K562 treated with DMSO at 1 percent for 4 hours (cell line): Measurements from ENCODE around the gene BOLL. TPM values are rescaled to one million over a fixed set of nuclear protein-coding genes. Genes with fewer than 3 reads are reported as not detected.

Source experiments
- total RNA-seq: library from RNA; unstranded; fragments of 300-600 nt; gene quantifications from 2 replicates; pipeline ENCODE4 v1.2.3, GENCODE V29; 2022; ENCODE audit not compliant: insufficient read depth

BOLL gene, protein sequence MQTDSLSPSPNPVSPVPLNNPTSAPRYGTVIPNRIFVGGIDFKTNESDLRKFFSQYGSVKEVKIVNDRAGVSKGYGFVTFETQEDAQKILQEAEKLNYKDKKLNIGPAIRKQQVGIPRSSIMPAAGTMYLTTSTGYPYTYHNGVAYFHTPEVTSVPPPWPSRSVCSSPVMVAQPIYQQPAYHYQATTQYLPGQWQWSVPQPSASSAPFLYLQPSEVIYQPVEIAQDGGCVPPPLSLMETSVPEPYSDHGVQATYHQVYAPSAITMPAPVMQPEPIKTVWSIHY
- not detected in 2 replicates for total RNA-seq

GRCh38 chr2:197784956-197785941, at the start of gene BOLL:
Gene BOLL (minus strand): TSS chr2:197785319. CDS start chr2:197781850, 3,469 bp downstream.

DNA sequence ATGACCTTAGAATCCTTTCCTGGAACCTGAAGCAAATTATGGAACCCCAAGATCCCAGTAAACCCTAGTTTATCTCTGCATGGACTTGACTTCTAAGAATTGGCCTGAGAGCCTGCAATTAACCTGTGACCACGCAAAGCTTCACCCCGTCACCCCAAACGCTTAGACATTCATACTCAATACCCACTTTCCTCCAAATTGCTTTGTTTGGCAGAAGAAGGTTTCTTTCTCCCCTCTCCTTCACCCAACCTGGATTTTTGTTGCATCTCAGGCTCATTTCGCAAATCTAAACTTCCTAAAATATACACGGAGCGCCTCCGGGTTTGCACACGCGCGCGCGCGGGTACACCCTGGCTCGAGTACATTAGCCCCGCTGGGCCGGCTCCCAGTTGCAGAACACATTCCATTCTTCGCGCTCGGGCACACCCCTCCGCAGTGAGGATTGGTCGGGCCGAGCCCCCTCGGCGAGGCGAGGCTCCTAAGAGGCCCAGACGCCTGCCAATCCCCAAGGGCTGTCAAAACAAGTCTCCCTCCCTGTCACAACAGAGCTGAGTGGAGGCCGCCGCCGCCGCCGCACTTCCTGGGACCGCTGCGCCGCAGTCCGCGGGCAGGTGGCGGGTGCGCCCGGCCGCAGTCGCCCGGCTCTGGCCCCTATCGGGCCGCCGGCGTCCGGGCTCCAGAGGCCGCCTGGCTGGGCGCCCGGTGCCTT, 19.1 kb upstream of the BOLL start, which contains the start of gene PLCL1:
Gene PLCL1, plus strand, starts transcription at position 545 of the 709 bp plus-strand sequence.

GRCh38 chr2:197705121-197705911, 79.8 kb downstream of the BOLL start, which contains the start of gene MARS2:
Gene MARS2 (plus strand): TSS chr2:197705369. CDS start chr2:197705406, 37 bp downstream.

Other genes starting within 250 kb of the BOLL start
- not detected in 2 replicates for gene RFTN2, start 109.7 kb downstream of the BOLL start, total RNA-seq
- gene MARS2, start 80.0 kb downstream of the BOLL start, total RNA-seq = 5.1 and 5.5 TPM in 2 replicates
- gene PLCL1, start 19.3 kb upstream of the BOLL start, total RNA-seq = 6.2 and 9.3 TPM in 2 replicates